Stimulated activated CD4-positive, alpha-beta T cell treated with anti-CD3 and anti-CD28 coated beads, Interleukin-2, amount 100 ng/mL, for 48 hours (primary cell): ENCODE results near the gene KRT77.
"Not testable (repeated sequence)": the region's sequence is repeated elsewhere in the genome, so short reads cannot be mapped to it uniquely, and the experiment has no call there.

Experiments
- DNase-seq, 2 donors: peaks; one replicate each; pipeline ENCODE4 v3.0.0-alpha.2; 2020

KRT77 gene

DNA sequence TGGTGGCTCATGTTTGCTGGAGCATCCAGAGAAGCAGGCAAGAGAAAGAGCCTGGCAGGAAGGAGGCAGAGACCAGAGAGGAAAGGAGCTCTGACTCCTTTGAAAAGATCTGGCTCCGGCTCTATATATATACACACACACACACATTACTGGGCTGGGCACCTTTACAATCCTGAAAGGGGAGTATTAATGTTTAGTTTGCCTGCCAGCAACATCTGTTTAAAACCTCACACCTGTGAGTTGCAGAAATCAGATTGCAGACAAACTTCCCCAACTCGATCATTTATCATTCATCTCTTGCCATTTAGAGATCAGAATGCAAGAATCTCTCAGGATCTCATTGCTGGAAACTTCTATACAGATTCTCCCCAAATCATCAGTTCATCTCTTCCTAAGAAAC lies at the start of gene KRT77:
KRT77 (minus strand) TSS at position 101 of the 400 bp plus-strand sequence; CDS start at position 11, 90 bp downstream.
- no peak for DNase-seq

GRCh38 chr12:52752516-52752915 lies 49.2 kb upstream of the KRT77 start:
- no peak for DNase-seq

DNA sequence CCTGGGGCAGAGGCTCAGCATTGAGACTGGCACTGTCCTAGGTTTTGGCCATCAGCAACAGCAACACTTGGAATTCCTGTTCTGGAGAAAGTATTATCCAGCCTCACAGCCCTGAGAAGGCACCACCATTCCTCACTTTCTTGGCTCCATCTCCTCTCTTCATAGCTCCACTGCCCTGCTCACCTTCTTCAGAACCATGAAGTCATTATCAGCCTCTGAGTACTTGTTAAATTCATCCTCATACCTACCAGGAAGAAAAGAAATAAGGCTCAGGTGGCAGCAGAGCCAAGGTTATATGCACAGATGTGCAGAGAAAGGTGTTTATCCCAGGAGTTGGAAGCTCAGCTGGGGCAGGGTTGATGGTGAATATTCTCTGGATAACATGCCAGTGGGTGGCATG lies 48.5 kb upstream of the KRT77 start:
- DNase-seq: no peak

DNA sequence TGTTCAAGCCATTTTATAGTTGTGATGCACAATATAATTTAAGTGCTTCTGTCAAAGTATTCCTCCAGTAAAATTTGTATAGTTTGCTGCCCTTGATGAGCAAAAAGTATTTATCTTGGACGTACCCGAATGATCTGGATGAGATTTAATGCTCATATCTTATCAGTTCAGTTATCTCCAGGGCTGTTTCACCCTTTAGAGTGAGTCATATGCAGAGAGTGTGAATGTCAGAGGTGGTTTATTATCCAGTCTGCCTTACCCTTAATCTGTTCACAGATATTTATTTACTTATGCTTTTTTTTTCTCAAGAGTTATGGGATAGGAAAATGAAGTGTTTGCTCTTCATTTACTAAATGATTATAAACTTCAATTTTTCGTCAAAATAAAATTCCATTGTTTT lies 47.2 kb upstream of the KRT77 start:
- not testable (repeated sequence) for DNase-seq

GRCh38 chr12:52749827-52750226 lies 46.5 kb upstream of the KRT77 start:
- DNase-seq: no peak

DNA sequence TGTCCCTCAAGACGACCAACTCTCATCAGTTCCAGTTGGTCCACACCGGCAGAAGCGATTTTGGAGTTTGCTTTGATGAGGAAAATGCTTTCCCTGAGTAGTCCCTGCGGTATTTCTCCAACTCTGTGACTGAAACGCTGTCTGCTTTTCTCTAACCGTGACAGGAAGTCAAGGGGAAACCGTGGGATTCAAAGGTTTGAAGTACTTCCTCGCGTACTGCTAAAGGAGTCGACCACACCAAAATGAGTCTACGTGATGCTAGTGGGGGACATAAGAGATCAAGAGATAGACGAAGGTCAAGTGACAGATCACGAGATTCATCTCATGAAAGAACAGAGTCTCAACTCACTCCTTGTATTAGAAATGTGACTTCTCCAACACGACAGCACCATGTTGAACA lies 45.3 kb upstream of the KRT77 start:
- DNase-seq: no peak

DNA sequence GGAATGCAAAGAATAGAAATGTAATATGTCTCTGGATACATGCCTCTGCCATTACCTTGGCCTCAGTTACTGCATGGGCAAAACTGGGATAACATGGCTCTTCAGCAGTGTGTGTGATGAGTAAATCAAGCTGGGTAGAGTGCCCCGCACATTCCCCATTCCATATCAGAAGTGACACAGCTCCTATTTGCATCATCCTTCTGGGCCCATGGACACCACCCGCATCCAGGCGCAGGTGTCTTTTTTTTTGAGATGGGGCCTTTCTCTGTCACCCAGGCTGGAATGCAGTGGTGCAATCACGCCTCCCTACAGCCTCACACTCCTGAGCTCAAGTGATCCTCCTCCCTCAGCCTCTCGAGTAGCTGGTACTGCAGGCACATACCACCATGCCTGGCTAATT lies 42.2 kb upstream of the KRT77 start:
- no peak for DNase-seq

GRCh38 chr12:52744493-52745156 lies 41.3 kb upstream of the KRT77 start:
- DNase-seq: no peak

- DNase-seq: no peak
Observed at GRCh38 chr12:52742822-52743457, 39.6 kb upstream of the KRT77 start.

GRCh38 chr12:52742196-52742580 lies 38.9 kb upstream of the KRT77 start:
- DNase-seq: no peak

- peak; percentile 58 to 63 for DNase-seq
Observed at GRCh38 chr12:52741375-52742195, 38.3 kb upstream of the KRT77 start.

- DNase-seq: no peak
Observed at GRCh38 chr12:52740584-52740983, 37.3 kb upstream of the KRT77 start.

DNA sequence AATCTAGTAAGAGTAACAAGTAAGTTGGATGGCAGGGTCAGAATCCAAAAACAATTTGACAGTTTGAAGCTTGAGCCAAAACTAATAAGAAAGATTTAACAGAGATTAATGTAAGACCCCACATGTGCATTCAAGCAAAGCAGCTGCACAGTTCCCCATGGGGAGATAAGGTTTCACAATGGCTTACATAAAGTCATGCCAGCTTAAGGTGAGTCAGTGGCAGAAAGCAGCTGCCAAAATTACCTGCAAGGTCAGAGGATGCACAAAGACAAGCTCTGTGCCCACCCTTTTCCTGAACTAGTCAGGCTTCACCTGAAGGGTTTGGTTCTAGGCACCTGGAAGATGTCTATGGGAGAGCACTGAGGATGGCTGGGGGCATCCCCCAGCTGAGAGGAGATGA lies 36.6 kb upstream of the KRT77 start:
- DNase-seq: no peak

- no peak for DNase-seq
Observed at GRCh38 chr12:52735816-52736632, 32.7 kb upstream of the KRT77 start.

DNA sequence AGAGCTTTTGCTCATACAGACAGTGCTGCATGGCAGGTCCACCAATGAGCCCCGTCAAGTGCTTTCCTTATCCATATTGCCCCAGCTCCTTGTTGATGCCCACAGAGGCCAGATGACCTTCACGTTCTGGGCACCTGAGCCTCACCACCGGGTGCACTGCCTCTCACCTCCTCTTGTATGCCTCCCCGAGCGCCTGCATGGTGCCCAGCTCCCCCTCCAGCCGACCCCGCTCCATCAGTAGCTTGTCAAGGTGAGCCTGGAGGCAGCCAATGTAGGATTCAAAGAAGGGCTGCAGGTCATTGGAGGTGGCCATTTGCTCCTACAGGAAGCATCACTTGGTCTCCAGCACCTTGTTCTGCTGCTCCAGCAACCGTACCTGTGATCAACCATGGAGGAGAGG lies 31.8 kb upstream of the KRT77 start:
- no peak for DNase-seq

GRCh38 chr12:52730793-52731192 lies 27.5 kb upstream of the KRT77 start:
- no peak for DNase-seq

DNA sequence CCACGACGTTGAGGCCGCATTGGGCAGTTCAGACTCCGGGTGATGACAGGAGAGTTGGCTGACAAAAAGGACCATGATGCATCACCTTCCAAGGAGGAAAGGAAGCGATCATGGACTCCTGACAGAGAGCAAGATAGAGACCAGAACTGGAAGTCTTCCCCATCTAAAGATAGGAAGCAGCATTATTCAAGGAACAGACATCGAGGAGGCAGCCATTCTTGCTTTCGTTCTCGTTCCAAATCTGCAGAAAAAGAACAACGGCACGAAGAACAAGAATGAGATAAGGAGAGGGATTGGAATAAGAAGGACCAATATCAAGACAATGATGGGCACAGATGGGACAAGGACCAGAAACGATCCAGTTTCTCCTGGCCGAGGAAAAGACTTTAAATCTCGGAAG lies 27.1 kb upstream of the KRT77 start:
- DNase-seq: no peak

DNA sequence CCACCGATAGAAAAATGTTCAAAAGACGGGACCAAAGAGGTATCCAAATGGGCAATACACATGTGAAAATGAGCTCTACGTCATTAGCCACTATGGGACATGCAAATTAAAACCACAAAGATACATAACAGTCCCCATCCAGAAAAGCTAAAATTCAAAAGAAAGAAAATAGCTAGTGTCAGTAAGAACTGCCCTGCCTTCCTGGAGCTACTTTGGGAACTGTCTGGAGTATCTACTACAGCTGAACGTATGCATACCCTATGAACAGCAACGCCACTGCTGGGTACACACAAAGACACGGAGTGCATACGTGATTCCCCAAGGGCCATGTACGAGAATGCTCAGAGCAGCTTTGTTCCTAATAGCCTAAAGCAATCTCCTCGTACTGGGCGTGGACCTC lies 25.8 kb upstream of the KRT77 start:
- DNase-seq: no peak

DNA sequence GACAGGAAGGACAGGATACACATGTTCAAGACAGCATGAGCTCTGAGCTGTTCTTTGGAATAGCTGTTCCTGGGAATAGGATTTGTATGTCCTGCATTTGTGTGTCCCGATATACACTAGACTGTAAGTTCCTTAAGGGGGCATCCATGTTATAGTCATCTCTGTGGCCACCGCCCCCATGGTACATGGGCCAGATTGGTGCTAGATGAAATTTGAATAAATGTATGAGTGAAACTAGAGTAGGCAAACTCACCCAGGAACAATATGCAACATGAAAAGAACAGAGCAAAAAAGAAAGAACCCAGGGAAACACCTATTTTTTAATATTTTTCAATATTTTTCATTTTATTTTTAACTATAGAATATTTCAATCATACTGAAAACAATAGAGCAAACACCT lies 25.1 kb upstream of the KRT77 start:
- DNase-seq: no peak

- DNase-seq: no peak
Observed at GRCh38 chr12:52727037-52727436, 23.7 kb upstream of the KRT77 start.

- no peak for DNase-seq
Observed at GRCh38 chr12:52726451-52726850, 23.1 kb upstream of the KRT77 start.

- DNase-seq: no peak
Observed at GRCh38 chr12:52724384-52724783, 21.1 kb upstream of the KRT77 start.

DNA sequence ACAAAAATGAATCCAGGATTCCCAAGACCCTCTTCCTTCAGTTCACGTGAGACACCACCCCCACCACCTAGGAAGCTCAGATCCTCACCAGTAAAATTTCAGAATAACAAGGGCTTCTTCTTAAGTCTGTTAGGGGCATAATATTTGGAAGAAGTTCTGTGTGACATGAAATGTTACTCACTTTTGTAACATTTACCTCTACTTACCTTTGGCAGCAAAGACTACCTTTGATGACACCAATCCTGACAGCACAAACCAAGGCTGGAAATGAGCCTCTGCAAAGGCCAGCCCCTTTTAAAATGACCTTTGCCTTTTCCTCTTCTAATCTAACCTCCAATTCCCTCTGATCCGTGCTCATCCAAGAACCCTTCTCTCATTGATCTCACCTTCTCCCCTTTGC lies 19.4 kb upstream of the KRT77 start:
- no peak for DNase-seq
